Endothelial cell of umbilical vein (primary cell): ENCODE results near the gene PKHD1. TPM values are rescaled to one million over a fixed set of nuclear protein-coding genes. Genes with fewer than 3 reads are reported as not detected.
"Not testable (repeated sequence)": the region's sequence is repeated elsewhere in the genome, so short reads cannot be mapped to it uniquely, and the experiment has no call there.

Source experiments
- BruUV-seq: library from RNA; stranded (reverse); fragments of 400-500 nt; replicated peaks from 2 replicates; lab custom pipeline; 2021; lab: Mats Ljungman, UMichigan
- CTCF ChIA-PET: fragments of 300-600, 350-600 bp; sonication (Branson Sonifier 250); formaldehyde crosslinking; loops from one replicate; lab custom pipeline; 2021; ENCODE audit warnings: antibody characterized with exemption, inconsistent platforms; lab: Charles Lee
- POLR2A ChIA-PET: fragments of 300-600, 350-600 bp; sonication (Branson Sonifier 250); formaldehyde crosslinking; loops from one replicate; lab custom pipeline; 2021; ENCODE audit warnings: antibody characterized with exemption, inconsistent platforms; lab: Charles Lee
- DNase-seq: peaks from one replicate; pipeline ENCODE4 v3.0.0-alpha.2; 2011; ENCODE audit warnings: low read depth, low spot score
- FAIRE-seq: peaks from 2 replicates; lab custom pipeline; 2011; peaks lifted over from hg19 to GRCh38; lab: Jason Lieb, UNC
- H2AFZ ChIP-seq: 2 replicates; pipeline ENCODE4 v1.6.0; 2012; ENCODE audit warnings: low read depth, low read length, control low read depth, inconsistent platforms
- H3K27ac ChIP-seq: 2 replicates; pipeline ENCODE4 v1.5.1; 2011; ENCODE audit warnings: low read depth, mild to moderate bottlenecking, control low read depth, low read length, moderate library complexity; ENCODE audit not compliant: insufficient read depth
- H3K27me3 ChIP-seq, 2 experiments: 2 replicates each; pipeline versions ENCODE4 v1.6.0 to v1.6.1; 2011; ENCODE audit warnings: low read length in 2 of 2, mixed read lengths in 1 of 2; ENCODE audit not compliant: control insufficient read depth in 2 of 2, insufficient read depth in 2 of 2
- H3K36me3 ChIP-seq, 2 experiments: 2 replicates in 1 of 2; 3 replicates in 1 of 2; pipeline ENCODE4 v1.5.1; 2011; ENCODE audit warnings: low read length in 2 of 2, mild to moderate bottlenecking in 1 of 2, moderate library complexity in 1 of 2; ENCODE audit not compliant: control insufficient read depth in 2 of 2, insufficient read depth in 2 of 2; ENCODE audit errors: extremely low read depth in 1 of 2
- H3K4me1 ChIP-seq: 3 replicates; pipeline ENCODE4 v1.5.1; 2011; ENCODE audit warnings: mild to moderate bottlenecking, low read length; ENCODE audit not compliant: control insufficient read depth, insufficient read depth; ENCODE audit errors: extremely low read depth
- H3K4me2 ChIP-seq: 2 replicates; pipeline ENCODE4 v1.6.1; 2011; ENCODE audit warnings: low read length, control low read depth, mixed read lengths; ENCODE audit not compliant: insufficient read depth
- H3K4me3 ChIP-seq, 3 experiments: fragments of 200-600 bp in 1 of 3; sonication (generic), shearing (Covaris generic) in 1 of 3; replicated peaks in 1 of 3; 2 replicates each; pipeline ENCODE4 v1.5.1; 2011 to 2016; ENCODE audit warnings: control low read depth in 3 of 3, low read length in 3 of 3, mild to moderate bottlenecking in 2 of 3, inconsistent platforms in 1 of 3, low read depth in 1 of 3, moderate library complexity in 1 of 3; ENCODE audit not compliant: insufficient read depth in 1 of 3
- H3K79me2 ChIP-seq: 2 replicates; pipeline ENCODE4 v1.6.0; 2012; ENCODE audit warnings: low read length, inconsistent platforms; ENCODE audit not compliant: control insufficient read depth, insufficient read depth
- H3K9ac ChIP-seq: replicated peaks from 2 replicates; pipeline ENCODE3; 2011; ENCODE audit warnings: low read length, control low read depth; ENCODE audit not compliant: insufficient read depth; ENCODE audit errors: extremely low read depth
- H3K9me1 ChIP-seq: replicated peaks from 3 replicates; pipeline ENCODE4 v1.6.0; 2011; ENCODE audit warnings: mild to moderate bottlenecking, low read length; ENCODE audit not compliant: control insufficient read depth, insufficient read depth; ENCODE audit errors: extremely low read depth
- H3K9me3 ChIP-seq: replicated peaks from 2 replicates; pipeline ENCODE4 v1.5.1; 2012; ENCODE audit warnings: low read length, inconsistent platforms; ENCODE audit not compliant: control insufficient read depth, insufficient read depth
- H4K20me1 ChIP-seq: replicated peaks from 2 replicates; pipeline ENCODE3; 2011; ENCODE audit warnings: mild to moderate bottlenecking, low read length; ENCODE audit not compliant: control insufficient read depth, insufficient read depth; ENCODE audit errors: extremely low read depth
- FOS ChIP-seq: IDR thresholded peaks from 2 replicates; pipeline ENCODE4 v1.6.1; 2011; ENCODE audit warnings: mild to moderate bottlenecking, low read length, moderate library complexity, borderline replicate concordance; ENCODE audit not compliant: insufficient read depth
- MYC ChIP-seq: IDR thresholded peaks from one replicate; pipeline ENCODE4 v1.6.1; 2011; ENCODE audit warnings: mild to moderate bottlenecking, low read depth, low read length
- POLR2AphosphoS5 ChIP-seq: IDR thresholded peaks from 2 replicates; pipeline ENCODE4 v1.6.1; 2012; ENCODE audit warnings: low read depth, mild to moderate bottlenecking, control low read depth, low read length, moderate library complexity; ENCODE audit not compliant: insufficient read depth
- dilution Hi-C: fragments of 300-500 bp; cut with MboI; formaldehyde crosslinking; loops from one replicate; pipeline ENCODE4 v1.15.0; 2019; ENCODE audit warnings: low sequenced_read_pairs; ENCODE audit not compliant: extremely low pct_ligation_motif_present
- intact Hi-C: fragments of 100-400 bp; cut with micrococcal nuclease; formaldehyde crosslinking; loops from one replicate; pipeline ENCODE4 v1.10.0; 2022
- polyA plus RNA-seq, 4 experiments: library from polyadenylated mRNA; depleted of rRNA in 3 of 4; stranded (reverse) in 3 of 4; unstranded in 1 of 4; fragments of >200 nt; gene quantifications; 2 replicates each; pipeline versions ENCODE4 v1.2.1 to v1.2.3, GENCODE V29; 2011 to 2012; ENCODE audit warnings: missing spikeins in 1 of 4
- total RNA-seq: library from RNA; stranded (reverse); gene quantifications from 2 replicates; pipeline ENCODE4 v1.2.3, GENCODE V29; 2021

The PKHD1 gene
- total and polyA plus RNA-seq, 2 donors (not counting 3 experiments of a cell fraction or from before 2014, with no cell fraction given), result not detected

GRCh38 chr6:51983564-51983963, 103.8 kb downstream of the PKHD1 start:
- POLR2A ChIA-PET, result no interaction called here

GRCh38 chr6:51982695-51983094, 104.7 kb downstream of the PKHD1 start:
- H3K4me2 ChIP-seq, FAIRE-seq, intact Hi-C loops, H3K27me3 ChIP-seq, H3K36me3 ChIP-seq, dilution Hi-C loops, POLR2A ChIA-PET, DNase-seq, H2AFZ ChIP-seq, H3K9me3 ChIP-seq, CTCF ChIA-PET, BruUV-seq, H3K9ac ChIP-seq, H3K79me2 ChIP-seq, H4K20me1 ChIP-seq, H3K4me1 ChIP-seq, H3K27ac ChIP-seq, H3K4me3 ChIP-seq, H3K9me1 ChIP-seq: not testable (repeated sequence)

More at GRCh38 chr6:51983564-51983963, 103.8 kb downstream of the PKHD1 start:
- Histone ChIP-seq H4K20me1 (no peaks in the 10 kb centered on the region), H3K4me1 (no peaks in the 10 kb centered on the region), H3K27ac (no peak overlapping the region), H3K4me3 (no peak overlapping the region), H3K79me2 (no peaks in the 10 kb centered on the region), H3K4me2 (no peak overlapping the region), H3K36me3 (no peaks in the 10 kb centered on the region), H3K27me3 (no peaks in the 10 kb centered on the region), H3K9me3 (no peaks in the 10 kb centered on the region), H3K9me1 (no peaks in the 10 kb centered on the region), H3K9ac (no peak overlapping the region), H2AFZ (no peak overlapping the region)
- TF ChIP-seq POLR2AphosphoS5, result no peak
- no peak for TF ChIP-seq FOS
- no peak for TF ChIP-seq MYC
- CTCF ChIA-PET, result no interaction called here
- no TSS peak for BruUV-seq
- dilution Hi-C loops (no loop called here), intact Hi-C loops (no loop called here)
- DNase-seq (no peak), FAIRE-seq (no peak)
